Neutrophil (primary cell): ENCODE results near the gene CTPS2.

Source experiments
- H3K27ac ChIP-seq: fragments of 200-600 bp; sonication (generic); 2 replicates; pipeline ENCODE4 v1.5.1; 2016; ENCODE audit warnings: mild to moderate bottlenecking, moderate library complexity
- H3K27me3 ChIP-seq: fragments of 200-600 bp; sonication (generic); 2 replicates; pipeline ENCODE4 v1.6.0; 2016; ENCODE audit warnings: mild to moderate bottlenecking
- H3K36me3 ChIP-seq: fragments of 200-600 bp; sonication (generic); 2 replicates; pipeline ENCODE4 v1.5.1; 2017
- H3K4me1 ChIP-seq, 2 experiments: fragments of 200-600 bp in 1 of 2; sonication (generic) in 1 of 2; 1 replicate in 1 of 2; 2 replicates in 1 of 2; pipeline versions ENCODE4 v1.5.1 to v1.6.1; 2013 to 2016; ENCODE audit warnings: low read depth in 1 of 2, low read length in 1 of 2, mild to moderate bottlenecking in 1 of 2, moderate library complexity in 1 of 2; ENCODE audit not compliant: control insufficient read depth in 1 of 2, insufficient read depth in 1 of 2
- H3K4me3 ChIP-seq, 2 experiments: fragments of 200-600 bp in 1 of 2; sonication (generic) in 1 of 2; 1 replicate in 1 of 2; 2 replicates in 1 of 2; pipeline ENCODE4 v1.5.1; 2013 to 2016; ENCODE audit warnings: low read depth in 1 of 2, low read length in 1 of 2, mild to moderate bottlenecking in 1 of 2, moderate library complexity in 1 of 2
- H3K9me3 ChIP-seq: fragments of 200-600 bp; sonication (generic); 2 replicates; pipeline ENCODE4 v1.5.1; 2016
- CTCF ChIP-seq: fragments of 200-600 bp; sonication (generic); IDR thresholded peaks from 2 replicates; pipeline ENCODE4 v1.5.1; 2016; ENCODE audit warnings: antibody characterized with exemption

CTPS2 gene

GRCh38 chrX:16594490-16594889, 118.0 kb downstream of the CTPS2 start:
- H3K4me3 ChIP-seq, result no peak overlapping the region
- no peaks in the 10 kb centered on the region for H3K4me1 ChIP-seq
- H3K9me3 ChIP-seq, result no peaks in the 10 kb centered on the region
- no peak overlapping the region for H3K27ac ChIP-seq
- no peaks in the 10 kb centered on the region for H3K27me3 ChIP-seq
- no peaks in the 10 kb centered on the region for H3K36me3 ChIP-seq
- no peak for TF ChIP-seq CTCF

- Histone ChIP-seq H3K9me3 (no peaks in the 10 kb centered on the region), H3K27me3 (no peaks in the 10 kb centered on the region), H3K4me1 (no peaks in the 10 kb centered on the region), H3K27ac (no peak overlapping the region), H3K4me3 (no peak overlapping the region), H3K36me3 (no peaks in the 10 kb centered on the region)
- TF ChIP-seq CTCF, result no peak
These were observed 118.7 kb downstream of the CTPS2 start for GRCh38 chrX:16593801-16594200.

- TF ChIP-seq CTCF, result no peak
- Histone ChIP-seq H3K27ac (no peak overlapping the region), H3K27me3 (no peaks in the 10 kb centered on the region), H3K4me3 (no peak overlapping the region), H3K36me3 (no peaks in the 10 kb centered on the region), H3K9me3 (no peaks in the 10 kb centered on the region), H3K4me1 (no peaks in the 10 kb centered on the region)
These were observed 120.2 kb downstream of the CTPS2 start for GRCh38 chrX:16592194-16592770.

GRCh38 chrX:16589826-16590225, 122.6 kb downstream of the CTPS2 start:
- TF ChIP-seq CTCF, result no peak
- no peak overlapping the region for H3K4me3 ChIP-seq
- no peaks in the 10 kb centered on the region for H3K27me3 ChIP-seq
- no peaks in the 10 kb centered on the region for H3K4me1 ChIP-seq
- H3K9me3 ChIP-seq, result no peaks in the 10 kb centered on the region
- H3K27ac ChIP-seq, result no peak overlapping the region
- no peaks in the 10 kb centered on the region for H3K36me3 ChIP-seq

- TF ChIP-seq CTCF, result no peak
- Histone ChIP-seq H3K4me1 (no peaks in the 10 kb centered on the region), H3K4me3 (no peak overlapping the region), H3K36me3 (no peaks in the 10 kb centered on the region), H3K27ac (no peak overlapping the region), H3K9me3 (no peaks in the 10 kb centered on the region), H3K27me3 (no peaks in the 10 kb centered on the region)
These were observed 123.3 kb downstream of the CTPS2 start for GRCh38 chrX:16589211-16589610.

GRCh38 chrX:16588266-16588665, 124.2 kb downstream of the CTPS2 start:
- H3K27me3 ChIP-seq, result no peaks in the 10 kb centered on the region
- no peaks in the 10 kb centered on the region for H3K9me3 ChIP-seq
- H3K27ac ChIP-seq, result no peak overlapping the region
- H3K4me3 ChIP-seq, result no peak overlapping the region
- no peaks in the 10 kb centered on the region for H3K36me3 ChIP-seq
- TF ChIP-seq CTCF, result no peak
- H3K4me1 ChIP-seq, result no peaks in the 10 kb centered on the region
